ENCODE data around the gene ANKFN1. TPM values are rescaled to one million over a fixed set of nuclear protein-coding genes. Genes with fewer than 3 reads are reported as not detected.

ANKFN1 gene
- total and polyA plus RNA-seq, 10 of the 15 experiments (the other 5 are each of a cell fraction or from before 2014, with no cell fraction given): 0.19 TPM; not detected in 9

DNA sequence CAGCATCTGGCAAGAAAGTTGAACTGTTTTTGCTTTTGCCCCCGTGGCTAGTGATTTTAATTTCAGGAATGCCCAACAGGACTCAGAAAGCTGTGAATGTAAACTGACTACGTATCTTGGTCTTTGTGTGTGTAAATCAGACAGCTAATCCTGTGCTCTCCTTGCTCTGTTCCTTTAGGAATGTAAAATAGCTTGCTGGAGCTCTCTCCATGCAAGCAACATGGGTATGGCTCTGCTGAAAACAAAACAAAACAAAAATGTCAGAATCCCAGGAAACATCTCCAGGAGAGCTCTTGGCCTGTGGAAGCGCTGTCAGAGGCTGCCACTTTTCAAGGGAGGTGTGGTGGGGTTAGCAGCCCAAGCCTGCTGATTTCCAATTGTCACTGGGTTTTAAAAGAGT, 278.5 kb downstream of the ANKFN1 start:
- POLR2A ChIA-PET: no interaction called here
- intact Hi-C loops (cut with micrococcal nuclease; ENCODE audit: unreplicated experiment): no loop called here
- no peak for ATAC-seq

More for the DNA sequence above, 278.5 kb downstream of the ANKFN1 start:
- no peak for DNase-seq (ENCODE audit: low read depth, low spot score)
- Histone ChIP-seq H3K27me3 (replicated peaks in 1 of 2; ENCODE audit: control insufficient read depth in 2 of 2, insufficient read depth in 2 of 2, low read length in 1 of 2) (no peaks in the 10 kb centered on the region), H3K4me1 (ENCODE audit: control insufficient read depth, insufficient read depth, low read length) (no peaks in the 10 kb centered on the region), H3K9me3 (replicated peaks; ENCODE audit: control insufficient read depth, insufficient read depth, low read length) (no peaks in the 10 kb centered on the region), H3K36me3 (ENCODE audit: control insufficient read depth in 2 of 2, insufficient read depth in 2 of 2, low read length in 1 of 2) (no peaks in the 10 kb centered on the region), H3K4me3 (no peak overlapping the region), H2AFZ (ENCODE audit: control insufficient read depth, low read depth, low read length) (no peak overlapping the region), H3K9ac (ENCODE audit: control insufficient read depth, insufficient read depth, low read length) (no peak overlapping the region), H4K20me1 (ENCODE audit: control insufficient read depth, insufficient read depth) (no peaks in the 10 kb centered on the region), H3K79me2 (ENCODE audit: control insufficient read depth, insufficient read depth, low read length) (no peaks in the 10 kb centered on the region), H3K4me2 (ENCODE audit: control insufficient read depth, insufficient read depth) (no peak overlapping the region), H3K27ac (ENCODE audit: control insufficient read depth, insufficient read depth) (no peak overlapping the region)
- 21% methylated on average over 3 of the region's 3 CpGs for WGBS (ENCODE audit: insufficient coverage, insufficient replicate concordance, low lambda C conversion rate, missing lambda C conversion rate)
- no peak for FAIRE-seq
- in situ Hi-C loops (cut with MboI): no loop called here
- RAD21 ChIA-PET (ENCODE audit: unreplicated experiment): interaction anchor here (0.7 kb wide), 1 partner anchor 495 kb away, joined by 3 read pairs; no protein-coding TSS in a partner anchor
- no peak for TF ChIP-seq KDM1A (IDR thresholded peaks at IDR 0.05; ENCODE audit: borderline replicate concordance)
- no peak for TF ChIP-seq SIX5 (IDR thresholded peaks at IDR 0.05; ENCODE audit: low read depth, low read length, severe bottlenecking)
- TF ChIP-seq CBFB (IDR thresholded peaks at IDR 0.05; ENCODE audit: low read depth): no peak
- TF ChIP-seq, protein P1, sequence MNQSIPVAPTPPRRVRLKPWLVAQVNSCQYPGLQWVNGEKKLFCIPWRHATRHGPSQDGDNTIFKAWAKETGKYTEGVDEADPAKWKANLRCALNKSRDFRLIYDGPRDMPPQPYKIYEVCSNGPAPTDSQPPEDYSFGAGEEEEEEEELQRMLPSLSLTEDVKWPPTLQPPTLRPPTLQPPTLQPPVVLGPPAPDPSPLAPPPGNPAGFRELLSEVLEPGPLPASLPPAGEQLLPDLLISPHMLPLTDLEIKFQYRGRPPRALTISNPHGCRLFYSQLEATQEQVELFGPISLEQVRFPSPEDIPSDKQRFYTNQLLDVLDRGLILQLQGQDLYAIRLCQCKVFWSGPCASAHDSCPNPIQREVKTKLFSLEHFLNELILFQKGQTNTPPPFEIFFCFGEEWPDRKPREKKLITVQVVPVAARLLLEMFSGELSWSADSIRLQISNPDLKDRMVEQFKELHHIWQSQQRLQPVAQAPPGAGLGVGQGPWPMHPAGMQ (IDR thresholded peaks at IDR 0.05; ENCODE audit: borderline replicate concordance): no peak
- no peak for TF ChIP-seq MEF2A (IDR thresholded peaks at IDR 0.05; ENCODE audit: insufficient read depth, low read depth, low read length)
- no peak for TF ChIP-seq GABPA (IDR thresholded peaks at IDR 0.05; ENCODE audit: low read depth)
- TF ChIP-seq ZSCAN29 (IDR thresholded peaks at IDR 0.05): no peak
- no peak for TF ChIP-seq NR2C1 (IDR thresholded peaks at IDR 0.05)
- TF ChIP-seq MYC (IDR thresholded peaks at IDR 0.05; ENCODE audit: insufficient read depth, insufficient read length, insufficient replicate concordance, low read length, severe bottlenecking): no peak
- no peak for TF ChIP-seq CHD4 (IDR thresholded peaks at IDR 0.05)
- TF ChIP-seq EZH2 (IDR thresholded peaks at IDR 0.05; ENCODE audit: borderline replicate concordance, control insufficient read depth, low read depth, low read length): no peak
- no peak for TF ChIP-seq ZBED1 (IDR thresholded peaks at IDR 0.05; ENCODE audit: borderline replicate concordance)
- TF ChIP-seq ZNF217 (IDR thresholded peaks at IDR 0.05): no peak
- TF ChIP-seq, protein P2, sequence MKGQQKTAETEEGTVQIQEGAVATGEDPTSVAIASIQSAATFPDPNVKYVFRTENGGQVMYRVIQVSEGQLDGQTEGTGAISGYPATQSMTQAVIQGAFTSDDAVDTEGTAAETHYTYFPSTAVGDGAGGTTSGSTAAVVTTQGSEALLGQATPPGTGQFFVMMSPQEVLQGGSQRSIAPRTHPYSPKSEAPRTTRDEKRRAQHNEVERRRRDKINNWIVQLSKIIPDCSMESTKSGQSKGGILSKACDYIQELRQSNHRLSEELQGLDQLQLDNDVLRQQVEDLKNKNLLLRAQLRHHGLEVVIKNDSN (IDR thresholded peaks at IDR 0.05; ENCODE audit: borderline replicate concordance, extremely low read length, insufficient read depth, low read depth, low read length): no peak
- no peak for TF ChIP-seq NR2C2 (IDR thresholded peaks at IDR 0.05; ENCODE audit: borderline replicate concordance, control insufficient read depth, insufficient read length, low read depth)
- TF ChIP-seq POLR2AphosphoS2 (IDR thresholded peaks at IDR 0.05; ENCODE audit: low read depth, low read length): no peak
- TF ChIP-seq RAD21 (IDR thresholded peaks at IDR 0.05; ENCODE audit: insufficient read depth, low read depth, low read length): no peak
- no TSS peak for BruUV-seq (replicated peaks)
- CTCF ChIA-PET: no interaction called here
- SMC1A ChIA-PET (ENCODE audit: uncharacterized antibody, unreplicated experiment): no interaction called here
